GM19397 (cell line): Measurements from ENCODE around the gene NDST1.
"Not testable (repeated sequence)": the region's sequence is repeated elsewhere in the genome, so short reads cannot be mapped to it uniquely, and the experiment has no call there.

ENCODE experiments used
- ATAC-seq: cut with Tn5 transposase; IDR thresholded peaks from one replicate; pipeline ENCODE4 v1.9.1; 2021; ENCODE audit warnings: mild to moderate bottlenecking, moderate library complexity; ENCODE audit not compliant: unreplicated experiment

The NDST1 gene

DNA sequence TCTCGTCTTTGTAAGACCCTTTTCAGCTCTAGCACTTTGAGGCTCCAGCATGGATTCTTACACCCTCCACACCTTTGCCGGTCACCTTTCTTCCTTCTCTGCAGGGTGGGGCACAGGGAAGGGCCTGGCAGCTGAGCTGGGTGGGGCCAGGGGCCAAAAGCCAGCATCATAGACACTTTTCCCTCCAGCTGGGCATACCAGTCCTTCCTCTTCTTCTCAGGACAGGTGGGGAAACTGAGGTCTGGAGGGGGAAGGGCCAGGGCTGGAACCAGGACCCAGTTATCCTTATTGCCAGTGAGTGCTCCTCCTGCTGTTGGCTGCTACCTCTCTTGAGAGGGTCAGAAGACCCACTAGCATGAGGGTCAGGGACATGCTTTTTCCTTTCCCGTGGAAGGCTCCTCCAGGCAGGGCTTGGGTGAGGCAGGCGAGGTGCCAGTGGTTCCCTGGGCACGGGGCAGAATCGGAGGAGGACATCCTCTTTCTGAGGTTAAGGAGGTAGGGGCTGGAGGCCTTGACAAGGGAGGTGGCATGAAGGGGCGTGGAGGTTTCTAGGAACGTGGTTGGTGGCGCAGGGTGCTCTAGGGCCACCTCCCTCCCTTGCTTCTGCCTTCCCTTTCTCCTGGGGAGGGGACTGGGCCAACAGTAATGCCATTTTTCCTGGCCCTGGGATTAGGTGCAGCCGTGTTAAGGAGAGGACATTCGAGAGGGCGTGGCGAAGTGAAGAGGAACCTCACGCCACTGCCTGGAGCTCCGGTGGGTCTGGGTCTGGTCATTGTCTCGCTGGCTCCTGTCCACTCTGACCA is at the start of gene NDST1:
TSS of gene NDST1 (plus strand) at position 658 of the 803 bp plus-strand sequence. CDS start 13,124 bp downstream, outside the sequence.
- ATAC-seq, result no peak

GRCh38 chr5:150458802-150459557 is 49.0 kb upstream of the NDST1 start:
- ATAC-seq, result peak; percentile 70

GRCh38 chr5:150460781-150461180 is 47.1 kb upstream of the NDST1 start:
- ATAC-seq, result no peak

- peak; percentile 78 for ATAC-seq
These were observed 46.7 kb upstream of the NDST1 start for GRCh38 chr5:150461231-150461630.

DNA sequence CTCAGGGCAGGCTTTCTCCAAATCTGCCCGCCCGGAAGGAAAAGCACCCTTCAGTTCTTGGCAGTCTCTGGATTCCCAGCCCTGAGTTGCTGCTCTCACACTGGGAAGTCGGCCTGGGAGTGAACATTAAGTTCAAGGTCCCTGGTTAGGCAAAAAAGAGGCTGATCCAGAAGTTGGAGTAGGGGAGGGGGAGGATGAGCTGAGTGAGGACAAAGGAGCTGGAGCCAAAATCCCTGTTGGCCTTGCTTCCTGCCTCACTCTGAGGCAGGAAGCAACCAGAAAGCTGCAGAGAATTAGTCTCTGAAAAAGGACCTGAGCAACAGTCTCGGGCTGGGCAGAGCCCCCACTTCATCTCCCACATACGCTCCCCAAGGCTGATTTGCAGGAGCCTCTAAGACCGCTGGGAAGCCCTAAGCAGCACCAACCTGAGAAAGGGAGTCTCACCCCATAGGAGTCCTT is 43.3 kb upstream of the NDST1 start:
- no peak for ATAC-seq

- no peak for ATAC-seq
These were observed 42.0 kb upstream of the NDST1 start for GRCh38 chr5:150465927-150466326.

GRCh38 chr5:150468206-150468605 is 39.7 kb upstream of the NDST1 start:
- no peak for ATAC-seq

- ATAC-seq, result no peak
These were observed 38.0 kb upstream of the NDST1 start for GRCh38 chr5:150469718-150470469.

GRCh38 chr5:150473673-150474358 is 34.1 kb upstream of the NDST1 start:
- ATAC-seq, result no peak

DNA sequence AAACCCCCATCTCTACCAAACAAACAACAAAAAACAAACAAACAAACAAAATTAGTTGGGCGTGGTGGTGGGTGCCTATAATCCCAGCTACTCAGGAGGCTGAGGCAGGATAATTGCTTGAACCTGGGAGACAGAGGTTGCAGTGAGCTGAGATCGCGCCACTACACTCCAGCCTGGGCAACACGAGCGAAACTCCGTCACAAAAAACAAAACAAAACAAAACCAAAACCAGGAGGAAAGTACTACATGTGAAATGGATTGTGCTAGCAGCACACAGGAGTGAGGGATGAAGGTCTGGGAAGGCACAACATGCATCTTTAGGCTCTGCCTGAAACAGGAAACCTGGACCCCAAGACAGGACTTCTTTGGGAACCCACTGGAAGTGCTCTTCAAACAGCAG is 31.4 kb upstream of the NDST1 start:
- not testable (repeated sequence) for ATAC-seq

DNA sequence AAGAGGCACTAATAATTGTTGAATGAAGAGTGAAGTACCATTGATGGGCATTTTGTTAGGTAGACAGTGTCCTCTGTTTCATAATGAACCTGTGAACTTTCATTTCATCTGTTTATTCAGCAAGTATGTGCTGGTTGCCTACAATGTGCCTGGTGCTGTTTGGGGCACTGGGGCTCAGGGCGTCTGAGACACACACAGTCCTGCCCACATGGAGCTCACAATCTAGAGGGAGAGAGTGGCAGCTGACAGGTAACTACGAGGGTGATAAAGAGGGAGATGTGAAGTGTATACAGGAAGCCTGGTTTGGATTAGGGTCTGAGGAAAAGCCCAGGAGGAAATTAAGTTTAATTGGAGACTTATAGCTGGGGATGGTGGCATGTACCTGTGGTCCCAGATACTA is 28.5 kb upstream of the NDST1 start:
- no peak for ATAC-seq

DNA sequence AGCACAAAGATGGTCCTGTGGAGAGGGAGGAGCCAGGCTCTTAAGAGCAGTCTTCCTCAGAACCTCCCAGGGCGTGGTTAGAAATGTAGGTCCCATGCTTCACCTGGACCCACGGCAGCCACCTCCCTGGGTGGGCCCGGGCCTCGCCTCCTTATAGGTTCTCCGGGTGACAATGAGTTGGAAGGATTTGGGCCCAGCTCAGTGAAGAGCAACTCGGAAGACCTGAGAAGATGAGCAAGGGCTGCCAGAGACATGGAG is 26.3 kb upstream of the NDST1 start:
- no peak for ATAC-seq

DNA sequence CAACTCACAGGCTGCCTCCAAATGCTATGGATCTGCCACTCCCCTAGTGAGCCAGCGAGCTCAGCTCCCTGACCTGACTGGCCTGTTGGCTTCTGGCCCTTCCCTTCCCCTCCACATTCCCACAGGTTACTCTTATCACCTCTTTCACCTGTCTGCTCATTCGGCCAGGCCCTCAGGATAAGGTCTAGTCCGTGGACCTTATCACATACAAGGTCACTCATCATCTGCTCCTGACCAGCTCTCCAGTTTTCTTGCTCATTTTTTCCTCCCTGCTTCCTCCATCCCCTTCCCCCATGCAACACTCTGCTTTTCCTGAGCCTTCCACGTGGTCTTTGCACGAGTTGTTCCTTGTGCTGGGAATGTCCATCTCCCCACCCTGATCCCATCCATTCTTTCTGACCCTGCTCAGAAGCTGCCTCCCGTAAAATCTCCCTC is 25.9 kb upstream of the NDST1 start:
- ATAC-seq, result no peak

GRCh38 chr5:150484964-150485692 is 22.8 kb upstream of the NDST1 start:
- ATAC-seq, result no peak

GRCh38 chr5:150485693-150486401 is 22.1 kb upstream of the NDST1 start:
- ATAC-seq, result peak; percentile 24

GRCh38 chr5:150486402-150487198 is 21.3 kb upstream of the NDST1 start:
- ATAC-seq, result peak; percentile 35

DNA sequence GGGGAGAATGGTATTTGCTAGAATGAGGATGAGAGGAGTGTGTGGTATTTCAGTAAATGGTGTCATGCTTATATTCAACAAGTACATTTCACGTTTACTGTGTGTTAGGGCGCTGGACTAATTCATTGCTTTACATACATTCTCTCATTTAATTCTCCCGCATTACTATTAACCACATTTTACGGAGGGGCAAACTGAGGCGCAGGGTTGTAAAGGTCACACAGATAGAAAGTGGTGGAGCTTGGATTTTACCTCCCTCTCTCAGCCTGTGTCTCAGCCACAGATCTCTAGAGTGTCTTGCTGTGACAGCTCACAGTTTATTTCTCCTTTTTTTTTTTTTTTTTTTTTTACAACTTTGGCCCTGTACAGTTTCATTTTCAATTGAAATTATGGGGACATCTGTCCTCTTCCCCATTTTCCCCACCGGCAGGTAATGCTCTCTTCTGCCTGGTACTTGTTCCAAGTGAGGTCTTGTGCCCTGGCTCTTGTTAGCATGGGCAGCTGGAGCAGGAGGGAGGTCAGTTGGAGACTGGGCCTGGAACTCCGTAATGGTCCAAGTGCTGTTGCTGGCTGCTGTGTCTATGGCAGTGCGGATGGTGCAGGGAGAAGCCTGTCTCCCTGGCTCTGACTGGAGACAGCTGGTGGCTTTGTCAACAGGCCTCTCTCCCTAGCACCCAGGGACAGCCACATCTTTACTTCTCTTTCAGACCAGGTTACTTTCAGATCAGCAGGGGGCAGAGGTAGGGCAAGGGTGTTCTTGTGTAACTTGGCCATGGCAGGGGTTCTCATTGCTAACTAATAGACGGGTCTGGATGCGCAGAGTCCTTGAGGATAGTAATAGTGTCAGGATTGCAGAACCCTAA is 20.5 kb upstream of the NDST1 start:
- no peak for ATAC-seq
